ENCODE data around the gene KCNG2.

Gene KCNG2

GRCh38 chr18:79786304-79786703 lies 11.4 kb upstream of the KCNG2 start:
- DNase-seq, result no peak

DNA sequence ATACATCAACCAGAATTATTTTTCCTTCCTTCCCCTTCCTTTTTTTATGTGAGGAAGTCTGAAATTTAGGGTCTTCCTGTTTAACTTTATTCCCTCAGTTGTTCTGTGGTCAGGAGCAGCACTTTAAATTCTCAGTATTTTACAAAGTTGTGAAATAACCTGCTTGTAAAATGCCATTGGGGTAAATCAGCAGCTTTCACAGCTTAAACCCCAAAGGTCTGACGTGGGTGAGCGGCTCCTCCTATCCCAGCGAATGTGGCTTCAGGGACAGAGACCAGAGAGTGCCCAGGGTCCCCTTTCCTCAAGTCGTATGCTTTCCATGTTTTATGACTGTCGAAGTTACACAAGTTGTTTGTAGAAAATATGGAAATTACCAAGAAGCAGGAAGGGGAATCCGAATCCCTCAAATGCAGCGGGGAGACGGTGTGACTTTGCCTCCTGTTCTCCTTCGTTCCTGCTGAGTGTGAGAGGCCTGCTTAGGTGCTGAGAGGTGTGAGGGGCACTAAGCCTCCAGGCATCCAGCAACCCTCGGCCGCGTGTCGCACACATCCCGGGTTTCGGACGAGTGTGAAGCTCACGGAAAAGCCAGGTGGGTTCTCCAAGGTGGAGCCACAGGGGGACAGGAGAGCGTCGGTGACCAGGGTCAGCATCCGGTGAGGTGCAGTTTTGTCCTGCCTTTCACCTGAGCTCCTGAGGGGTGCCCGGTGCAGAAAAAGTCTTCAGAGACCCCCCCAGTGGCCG lies 10.8 kb upstream of the KCNG2 start:
- DNase-seq, result no peak

DNA sequence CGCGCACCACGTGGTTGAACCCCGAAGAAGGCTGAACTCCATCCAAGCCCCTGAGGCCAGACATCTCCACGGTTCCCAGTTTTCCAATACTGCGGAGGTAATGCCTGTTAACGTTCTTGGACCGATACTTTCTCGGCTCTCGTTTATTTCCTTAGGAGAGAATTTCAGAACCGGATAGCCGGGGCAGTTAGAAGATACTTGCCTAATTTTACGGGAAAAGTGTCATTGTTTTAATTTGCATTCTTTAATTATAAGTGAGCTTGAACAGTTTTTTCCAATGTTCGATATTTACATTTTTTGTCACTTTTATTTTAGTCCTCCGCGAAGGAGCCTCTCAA lies 10.2 kb upstream of the KCNG2 start:
- no peak for DNase-seq

DNA sequence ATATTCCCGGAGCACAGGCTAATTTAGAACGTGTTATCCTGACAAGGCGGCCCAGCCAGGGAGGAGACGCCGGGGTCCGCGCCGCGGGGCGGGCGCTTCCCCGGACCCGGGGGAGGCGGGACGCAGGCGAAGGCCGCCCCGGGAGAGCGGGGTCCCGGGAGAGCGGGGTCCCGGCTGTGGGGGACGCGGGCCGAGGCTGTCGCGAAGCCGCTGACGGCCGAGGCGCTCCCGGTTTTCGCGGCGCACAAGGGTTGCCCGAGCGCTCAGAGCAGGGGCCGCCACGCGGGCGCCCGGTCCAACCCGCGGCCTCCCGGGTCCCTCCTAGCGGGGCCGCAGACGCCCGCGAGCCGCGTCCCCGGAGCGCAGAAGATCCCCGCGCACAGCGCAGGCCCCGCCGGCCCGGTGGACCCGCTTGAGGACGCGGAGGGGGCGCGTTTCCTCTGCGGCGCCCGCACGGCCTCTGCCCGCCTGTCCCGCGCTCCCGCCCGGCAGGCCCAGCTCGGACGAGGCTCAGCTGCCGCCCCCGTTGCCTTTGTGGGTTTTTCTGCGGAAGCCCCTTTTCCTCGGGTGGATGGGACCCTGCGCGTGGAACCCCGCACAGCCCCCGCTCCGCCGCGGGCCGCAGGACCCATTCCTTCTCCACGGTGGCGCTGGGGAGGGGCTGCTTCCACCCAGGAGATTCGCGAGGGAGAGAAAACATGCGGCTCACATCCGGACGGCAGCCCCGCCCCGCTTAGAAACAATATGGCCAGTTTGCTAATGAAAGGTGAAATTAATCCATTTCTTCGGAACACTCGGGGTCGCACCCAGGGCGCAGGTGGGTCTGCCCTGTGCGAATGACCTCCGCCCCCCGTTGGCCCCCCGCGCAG lies 9.6 kb upstream of the KCNG2 start:
- peak; percentile 64 for DNase-seq

- DNase-seq, result peak; percentile 40
Measured at GRCh38 chr18:79788734-79789085, 9.0 kb upstream of the KCNG2 start.

DNA sequence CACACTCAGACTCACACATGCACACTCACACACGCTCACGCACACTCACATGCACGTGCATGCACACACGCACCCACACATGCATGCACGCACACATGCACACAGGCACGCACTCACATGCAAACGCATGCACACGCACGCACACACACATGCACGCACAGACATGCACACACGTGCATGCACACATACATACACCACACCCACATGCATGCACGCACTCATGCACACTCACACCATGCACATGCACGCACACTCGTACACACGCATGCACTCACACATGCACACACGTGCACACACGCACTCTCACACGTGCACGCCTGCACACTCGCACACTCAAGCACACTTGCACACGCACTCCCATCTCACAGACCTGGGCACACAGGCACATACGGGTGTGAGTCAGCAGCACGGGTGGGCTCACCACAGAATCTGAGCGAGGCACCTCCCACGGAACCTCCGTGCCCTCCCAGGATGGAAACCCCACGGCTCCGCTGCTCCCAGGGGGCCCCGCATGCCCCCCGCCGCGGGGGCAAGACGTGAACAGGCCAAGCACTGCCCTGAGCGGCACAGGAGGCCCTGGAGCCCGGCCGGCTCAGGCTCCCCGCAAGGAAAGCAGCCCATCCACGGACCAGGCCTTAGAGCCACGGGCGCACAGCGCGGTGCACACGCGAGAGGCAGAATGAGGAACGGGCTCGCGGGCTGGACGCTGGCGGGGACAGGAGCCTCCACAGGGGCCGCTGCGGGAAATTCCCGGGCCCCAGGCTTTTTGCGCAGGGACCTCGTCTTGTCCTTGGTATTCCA lies 8.4 kb upstream of the KCNG2 start:
- no peak for DNase-seq

DNA sequence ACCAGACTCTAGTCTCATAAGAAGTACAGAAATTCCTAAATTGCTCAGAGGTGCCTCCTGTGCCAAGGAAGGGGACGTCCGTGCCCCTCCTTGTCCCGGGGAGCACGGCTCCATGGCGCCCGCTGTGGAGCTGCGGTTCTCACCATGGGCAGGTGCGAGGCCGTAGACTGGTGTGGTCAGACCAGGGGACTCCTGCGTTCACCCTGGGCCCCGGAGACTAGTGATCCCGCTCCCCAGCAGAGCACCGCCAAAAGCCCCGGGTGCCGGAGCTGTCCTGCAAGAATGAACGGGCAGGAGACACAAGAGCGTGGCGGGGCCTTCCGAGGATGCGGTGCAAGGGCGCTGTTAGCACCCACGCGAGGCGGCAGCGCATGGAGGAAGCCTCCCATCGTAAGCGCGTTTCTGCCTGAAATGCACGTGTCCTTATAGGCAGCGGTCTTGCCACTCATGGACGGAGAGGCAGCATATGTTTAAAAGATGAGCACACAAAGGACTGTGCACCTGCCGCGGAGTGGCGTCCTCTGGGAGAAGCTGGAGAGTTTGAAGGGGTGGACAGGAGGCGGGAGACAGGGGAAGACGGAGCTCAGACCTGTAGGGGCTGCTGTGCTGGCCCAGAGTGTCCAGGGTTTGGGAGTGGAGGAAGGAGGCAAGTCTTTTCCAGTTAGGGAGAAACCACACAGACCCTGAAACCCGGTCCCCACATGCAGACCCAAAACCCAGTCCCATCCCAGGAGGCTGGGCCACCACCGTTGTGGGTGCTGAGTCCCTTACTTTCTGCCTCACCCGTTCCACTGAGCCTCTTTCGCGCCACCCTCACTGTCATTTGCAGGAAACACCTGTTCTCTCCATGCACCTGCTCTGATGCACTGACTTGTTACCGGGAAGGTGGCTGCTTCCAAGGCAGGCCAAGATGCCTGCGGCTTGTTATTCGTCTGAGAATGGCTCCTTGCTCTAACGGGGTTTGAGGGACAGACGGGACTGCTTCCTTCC lies 7.5 kb upstream of the KCNG2 start:
- DNase-seq, result no peak

DNA sequence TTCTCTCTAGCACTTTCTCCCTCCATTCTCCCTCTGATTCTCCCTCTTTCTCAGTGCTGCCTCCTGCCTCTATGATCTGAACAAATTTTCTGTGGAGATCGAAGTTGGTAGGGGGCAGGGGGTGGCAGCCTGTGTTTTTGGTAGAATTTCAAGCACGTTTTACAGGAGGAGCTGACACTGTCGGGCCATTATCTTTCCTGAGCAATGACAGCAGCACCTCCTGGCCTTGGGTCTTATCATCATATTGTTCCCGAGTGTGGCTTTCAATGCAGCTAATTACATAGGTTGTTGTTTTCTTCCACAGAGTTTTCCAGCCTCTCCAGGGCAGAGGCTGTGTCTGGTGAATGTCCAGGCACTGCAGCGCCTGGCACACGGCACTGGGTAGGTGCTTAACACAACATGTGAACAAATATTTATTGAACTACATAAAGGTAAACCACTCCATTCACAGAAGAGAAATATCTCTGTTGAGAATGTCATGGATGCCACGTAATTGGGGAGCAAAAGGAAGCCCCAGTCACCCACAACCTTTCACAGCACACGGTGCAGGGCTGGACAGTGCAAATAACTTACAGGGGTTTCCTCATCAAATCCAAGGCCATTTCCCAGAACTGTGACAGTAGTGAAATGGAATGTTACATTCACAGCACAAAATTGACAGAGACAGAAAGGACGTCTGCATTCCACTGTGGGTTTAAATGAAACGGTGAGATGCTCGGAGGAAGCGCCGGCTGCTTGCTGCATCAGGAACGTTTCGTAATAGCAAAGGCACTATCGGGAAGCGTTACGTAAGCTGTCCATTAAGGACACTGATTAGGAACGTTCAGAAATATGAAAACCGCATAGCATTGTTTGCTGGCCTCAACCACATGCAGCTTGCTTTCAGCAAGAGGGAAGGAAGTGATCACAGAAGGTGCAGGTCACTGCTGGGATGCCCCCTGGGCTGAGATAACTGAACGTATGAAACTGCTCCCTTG lies 6.5 kb upstream of the KCNG2 start:
- DNase-seq, result no peak

- DNase-seq, result no peak
Measured at GRCh38 chr18:79792096-79792987, 5.4 kb upstream of the KCNG2 start.

DNA sequence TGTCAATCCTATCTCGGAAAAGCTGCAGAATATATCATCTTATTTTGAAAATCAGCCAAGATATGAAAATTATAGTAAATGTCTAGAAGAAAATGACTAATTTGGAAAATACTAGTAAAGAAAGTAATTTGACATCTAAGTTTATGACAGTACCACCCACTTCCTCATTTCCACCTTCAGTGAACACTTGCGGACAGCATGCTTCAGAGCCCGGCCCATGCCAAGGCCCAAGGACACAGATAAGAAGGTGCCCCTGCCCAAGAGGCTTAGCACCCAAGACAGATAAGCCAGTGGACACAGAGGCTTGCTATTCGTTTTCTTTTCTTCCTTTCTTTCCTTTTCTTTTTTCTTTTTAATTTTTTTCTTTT lies 4.8 kb upstream of the KCNG2 start:
- no peak for DNase-seq

DNA sequence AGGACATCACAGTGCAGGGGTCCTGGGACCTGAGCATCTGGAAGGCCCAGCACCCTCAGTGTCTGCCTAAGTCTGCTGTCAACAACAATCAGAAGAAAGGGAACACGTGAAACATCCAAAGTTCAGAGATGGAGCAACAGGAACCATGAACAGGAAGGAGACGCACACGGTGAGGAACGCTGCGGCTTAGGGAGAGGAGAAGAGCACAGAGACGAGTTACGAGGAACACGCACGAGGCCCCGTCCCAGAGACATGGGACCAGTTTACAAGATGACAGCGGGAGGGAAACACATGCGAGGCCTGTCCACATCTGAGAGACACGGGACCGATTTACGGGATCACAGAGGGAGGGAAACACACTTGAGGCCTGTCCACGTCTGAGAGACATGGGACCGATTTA lies 2.9 kb upstream of the KCNG2 start:
- DNase-seq, result no peak

DNA sequence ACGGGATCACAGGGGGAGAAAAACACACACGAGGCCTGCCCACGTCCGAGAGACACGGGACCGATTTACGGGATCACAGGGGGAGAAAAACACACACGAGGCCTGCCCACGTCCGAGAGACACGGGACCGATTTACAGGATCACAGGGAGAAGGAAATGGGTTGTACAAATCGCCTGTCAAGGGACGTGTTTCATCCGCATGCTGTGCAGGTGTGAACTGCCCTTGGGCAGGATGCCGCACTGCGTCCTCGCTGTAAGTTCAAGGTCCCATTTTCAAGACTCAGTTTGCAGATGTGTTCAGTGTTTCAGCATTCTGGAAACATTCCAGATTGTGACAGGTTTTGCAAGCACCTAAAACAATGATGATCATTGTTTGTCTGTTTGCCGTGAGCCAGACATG lies 2.3 kb upstream of the KCNG2 start:
- DNase-seq, result no peak

DNA sequence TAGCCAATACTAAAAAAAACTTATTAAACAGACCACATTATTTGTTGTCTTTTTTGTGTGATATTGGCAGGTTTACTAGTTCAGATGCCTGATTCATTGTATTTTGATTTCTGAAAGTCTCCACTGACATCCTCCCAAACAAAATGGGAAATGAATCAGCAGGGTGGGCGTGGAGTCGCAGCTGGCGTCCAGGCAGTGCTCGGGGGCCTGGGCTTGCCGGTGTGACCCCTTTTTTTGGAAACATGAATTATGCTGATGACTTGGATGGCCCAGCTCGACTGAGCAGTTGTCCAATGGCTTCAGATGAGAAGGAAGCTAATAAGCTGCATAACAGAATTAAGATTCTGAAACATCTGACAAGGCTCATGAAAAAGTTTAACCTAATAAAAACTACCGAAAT lies 1.7 kb upstream of the KCNG2 start:
- DNase-seq, result no peak

- DNase-seq, result peak; percentile 52
Measured at GRCh38 chr18:79796531-79797405, 970 bp upstream of the KCNG2 start.

GRCh38 chr18:79798346-79798998 lies 734 bp downstream of the KCNG2 start:
- DNase-seq, result peak; percentile 53

GRCh38 chr18:79798999-79799370 lies 1.2 kb downstream of the KCNG2 start:
- peak; percentile 69 for DNase-seq

- no peak for DNase-seq
Measured at GRCh38 chr18:79799619-79800370, 2.1 kb downstream of the KCNG2 start.

Measured in retina (tissue), 1 donor.